Nephron progenitor cell (in vitro differentiated cells): Measurements from ENCODE around the gene FRMD4B.

ENCODE experiments used
- DNase-seq: peaks from one replicate; pipeline ENCODE4 v3.0.0; 2021
- H3K27ac Mint-ChIP-seq: 2 replicates; pipeline ENCODE4 v1.8.0; 2021; ENCODE audit warnings: mild to moderate bottlenecking, moderate library complexity, mixed read lengths
- H3K27me3 Mint-ChIP-seq: 2 replicates; pipeline ENCODE4 v1.8.0; 2021; ENCODE audit warnings: mild to moderate bottlenecking, low read depth, mixed read lengths; ENCODE audit not compliant: poor library complexity
- H3K36me3 Mint-ChIP-seq: 2 replicates; pipeline ENCODE4 v1.8.0; 2021; ENCODE audit warnings: low read depth, mixed read lengths
- H3K4me1 Mint-ChIP-seq: 2 replicates; pipeline ENCODE4 v1.8.0; 2021; ENCODE audit warnings: mixed read lengths
- H3K4me3 Mint-ChIP-seq: 2 replicates; pipeline ENCODE4 v1.8.0; 2021; ENCODE audit warnings: mild to moderate bottlenecking, moderate library complexity, mixed read lengths
- H3K9me3 Mint-ChIP-seq: 2 replicates; pipeline ENCODE4 v1.8.0; 2021; ENCODE audit warnings: mild to moderate bottlenecking, moderate library complexity, mixed read lengths
- CTCF ChIP-seq: fragments of 200-600 bp; sonication (generic); IDR thresholded peaks from 2 replicates; pipeline ENCODE4 v1.5.0; 2021; ENCODE audit warnings: antibody characterized with exemption

FRMD4B gene

GRCh38 chr3:69142797-69143454 is 243.0 kb downstream of the FRMD4B start:
- TF ChIP-seq CTCF, result no peak
- H3K27ac Mint-ChIP-seq, result peak overlapping the region; percentile 64
- no peaks in the 10 kb centered on the region for H3K9me3 Mint-ChIP-seq
- no peaks in the 10 kb centered on the region for H3K27me3 Mint-ChIP-seq
- no peaks in the 10 kb centered on the region for H3K36me3 Mint-ChIP-seq
- H3K4me1 Mint-ChIP-seq, result peaks cover 52% of the 10 kb centered on the region
- no peak for DNase-seq
- H3K4me3 Mint-ChIP-seq, result peak overlapping the region; percentile 44

GRCh38 chr3:69142090-69142489 is 243.8 kb downstream of the FRMD4B start:
- Mint-ChIP-seq H3K9me3 (no peaks in the 10 kb centered on the region), H3K4me1 (peaks cover 52% of the 10 kb centered on the region), H3K27me3 (no peaks in the 10 kb centered on the region), H3K4me3 (no peak overlapping the region), H3K27ac (no peak overlapping the region), H3K36me3 (no peaks in the 10 kb centered on the region)
- no peak for TF ChIP-seq CTCF
- DNase-seq, result no peak

DNA sequence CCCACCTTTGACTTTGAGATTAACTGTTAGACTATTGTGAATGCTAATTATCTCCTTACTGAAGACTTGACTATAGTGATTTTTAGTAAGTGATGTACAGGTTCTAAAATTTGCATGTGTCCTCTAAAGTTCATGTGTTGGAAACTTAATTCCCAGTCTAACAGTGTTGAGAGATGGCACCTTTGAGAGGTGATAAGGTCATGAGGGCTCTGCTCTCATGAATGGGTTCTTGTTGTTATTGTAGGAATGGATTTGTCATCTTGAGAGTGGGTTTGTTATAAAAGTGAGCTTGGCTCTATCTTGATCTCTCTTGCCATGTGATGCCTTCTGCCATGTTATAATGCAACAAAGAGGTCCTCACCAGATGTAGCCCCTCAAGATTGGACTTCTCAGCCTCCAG is 244.6 kb downstream of the FRMD4B start:
- Mint-ChIP-seq H3K36me3 (no peaks in the 10 kb centered on the region), H3K4me1 (peaks cover 52% of the 10 kb centered on the region), H3K27ac (peak overlapping the region; percentile 34), H3K27me3 (no peaks in the 10 kb centered on the region), H3K4me3 (no peak overlapping the region), H3K9me3 (no peaks in the 10 kb centered on the region)
- no peak for TF ChIP-seq CTCF
- no peak for DNase-seq

- no peak overlapping the region for H3K4me3 Mint-ChIP-seq
- H3K9me3 Mint-ChIP-seq, result no peaks in the 10 kb centered on the region
- H3K4me1 Mint-ChIP-seq, result peaks cover 34% of the 10 kb centered on the region
- H3K27me3 Mint-ChIP-seq, result no peaks in the 10 kb centered on the region
- DNase-seq, result no peak
- no peaks in the 10 kb centered on the region for H3K36me3 Mint-ChIP-seq
- no peak overlapping the region for H3K27ac Mint-ChIP-seq
- no peak for TF ChIP-seq CTCF
Observed at GRCh38 chr3:69137412-69137811, 248.5 kb downstream of the FRMD4B start.

DNA sequence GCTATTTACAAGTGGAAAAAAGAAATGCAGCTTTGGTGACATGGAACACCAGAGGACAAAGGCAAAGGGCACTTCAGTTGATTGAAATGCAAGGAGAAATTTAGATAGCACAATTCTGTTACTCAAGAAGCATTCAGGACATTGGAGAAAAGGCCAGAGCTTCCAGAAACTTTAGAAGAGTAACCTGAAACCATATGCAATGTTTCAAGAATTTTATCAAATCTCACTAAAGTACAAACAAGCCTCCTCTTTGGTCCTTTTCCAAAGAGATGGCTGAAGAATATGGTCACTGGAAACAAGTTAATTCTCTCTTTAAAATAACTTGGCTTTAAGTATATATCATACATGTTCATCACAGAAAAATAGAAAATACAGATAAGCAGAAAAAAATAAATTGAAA is 248.9 kb downstream of the FRMD4B start:
- no peaks in the 10 kb centered on the region for H3K36me3 Mint-ChIP-seq
- no peaks in the 10 kb centered on the region for H3K27me3 Mint-ChIP-seq
- H3K9me3 Mint-ChIP-seq, result no peaks in the 10 kb centered on the region
- TF ChIP-seq CTCF, result no peak
- H3K4me1 Mint-ChIP-seq, result peaks cover 30% of the 10 kb centered on the region
- no peak for DNase-seq
- H3K27ac Mint-ChIP-seq, result no peak overlapping the region
- no peak overlapping the region for H3K4me3 Mint-ChIP-seq

GRCh38 chr3:69130689-69131088 is 255.2 kb downstream of the FRMD4B start:
- H3K36me3 Mint-ChIP-seq, result no peaks in the 10 kb centered on the region
- H3K27ac Mint-ChIP-seq, result no peak overlapping the region
- no peaks in the 10 kb centered on the region for H3K9me3 Mint-ChIP-seq
- H3K27me3 Mint-ChIP-seq, result peaks cover 5% of the 10 kb centered on the region
- TF ChIP-seq CTCF, result no peak
- H3K4me1 Mint-ChIP-seq, result peaks cover 51% of the 10 kb centered on the region
- no peak for DNase-seq
- no peak overlapping the region for H3K4me3 Mint-ChIP-seq
